CD4-positive, alpha-beta T cell treated with Interleukin-15 for 1 hour (primary cell): ENCODE measurements around the gene GOT2.
"Not testable (repeated sequence)": the region's sequence is repeated elsewhere in the genome, so short reads cannot be mapped to it uniquely, and the experiment has no call there.

Experiments used
- DNase-seq: peaks from one replicate; pipeline ENCODE4 v3.0.0-alpha.2; 2020

Gene GOT2

DNA sequence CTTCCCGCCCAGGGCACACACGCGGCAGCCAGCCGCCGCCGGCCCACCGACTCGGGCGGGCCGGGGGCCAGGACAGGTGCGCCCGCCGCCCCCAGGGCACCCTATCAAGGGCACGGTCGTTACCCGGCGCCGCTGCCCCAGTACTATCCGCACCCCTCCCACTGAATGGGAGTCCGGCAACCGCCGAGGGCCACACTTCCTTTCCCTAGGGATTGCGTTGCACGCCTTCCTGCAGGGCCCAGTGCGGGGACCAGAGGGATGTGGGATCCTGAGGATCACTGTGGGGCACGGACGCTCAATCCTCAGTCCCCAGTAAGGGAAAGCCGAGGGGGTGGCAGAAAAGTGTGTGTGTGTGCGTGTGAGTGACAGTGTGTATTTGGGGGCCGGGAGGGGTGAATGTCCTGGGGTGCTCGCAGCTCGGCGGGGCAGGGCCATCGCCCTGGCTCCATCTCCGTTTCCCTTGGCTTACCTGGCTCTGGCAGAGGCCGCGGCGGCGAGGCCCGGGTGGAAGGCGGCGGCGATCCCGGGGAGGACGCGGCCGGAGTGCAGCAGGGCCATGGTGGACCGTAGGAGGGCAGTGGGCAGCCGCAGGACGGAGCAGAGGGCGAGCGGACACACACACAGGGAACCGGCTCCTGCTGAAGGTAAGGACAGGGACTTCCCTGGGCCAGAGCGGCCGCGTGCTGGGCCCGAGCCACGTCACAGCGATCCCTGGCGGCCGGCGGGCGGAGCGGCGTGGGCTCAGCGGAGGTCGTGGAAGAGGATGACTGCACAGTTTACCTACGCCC is at the start of gene GOT2:
TSS of gene GOT2 (minus strand) at position 646 of the 788 bp plus-strand sequence. CDS start at position 558, 88 bp downstream.
- peak; percentile 80 for DNase-seq

DNA sequence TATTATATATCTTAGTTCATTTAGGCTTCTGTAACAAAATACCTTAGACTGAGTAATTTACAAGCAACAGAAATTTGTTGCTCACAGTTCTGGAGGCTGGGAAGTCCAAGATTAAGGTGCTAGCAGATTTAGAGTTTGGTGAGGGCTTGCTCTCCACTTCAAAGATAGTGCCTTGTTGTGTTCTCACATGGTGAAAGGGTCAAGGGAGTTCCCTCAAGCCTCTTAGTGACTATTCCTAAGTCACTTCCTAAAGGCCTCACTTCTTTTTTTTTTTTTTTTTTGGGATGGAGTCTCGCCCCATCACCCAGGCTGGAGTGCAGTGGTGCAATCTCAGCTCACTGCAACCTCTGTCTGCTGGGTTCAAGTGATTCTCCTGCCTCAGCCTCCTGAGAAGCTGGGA is 45.2 kb upstream of the GOT2 start:
- not testable (repeated sequence) for DNase-seq

DNA sequence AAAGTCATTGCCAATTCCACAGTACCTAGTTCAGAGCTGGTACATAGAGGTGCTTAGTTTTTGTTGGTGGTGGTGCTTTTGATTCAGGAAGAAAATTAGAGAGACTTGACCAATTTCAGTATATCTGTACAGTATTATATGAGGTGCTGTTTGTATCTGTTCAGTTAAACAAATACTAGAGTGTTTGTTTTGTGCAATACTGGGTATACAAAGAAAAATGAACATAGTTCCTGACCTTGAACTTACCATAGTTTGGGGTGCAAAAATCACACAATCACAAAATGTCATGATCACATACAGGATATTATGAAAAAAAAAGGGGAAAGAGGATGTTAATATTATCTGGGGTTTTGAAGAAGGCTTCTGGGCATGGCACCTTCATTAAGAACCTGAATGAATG is 39.8 kb upstream of the GOT2 start:
- no peak for DNase-seq

DNA sequence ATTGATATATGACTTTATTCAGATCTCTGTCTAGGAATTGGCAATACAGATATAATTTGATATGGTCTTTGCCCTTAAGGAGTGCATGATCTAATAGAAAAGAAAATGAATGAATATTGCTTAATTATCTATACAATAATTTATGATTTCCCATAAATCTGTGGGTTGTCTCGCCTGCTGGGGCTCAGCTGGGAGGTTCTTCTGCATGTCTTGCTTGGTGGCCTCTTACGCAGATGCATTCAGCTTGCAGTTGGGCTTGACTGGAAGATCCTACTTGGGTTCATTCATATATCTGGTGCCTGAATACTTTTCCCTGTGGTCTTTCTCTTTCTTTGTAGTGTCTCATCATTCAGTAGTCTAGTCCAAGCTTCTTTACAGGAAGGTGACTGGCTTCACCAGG is 34.0 kb upstream of the GOT2 start:
- DNase-seq = no peak

DNA sequence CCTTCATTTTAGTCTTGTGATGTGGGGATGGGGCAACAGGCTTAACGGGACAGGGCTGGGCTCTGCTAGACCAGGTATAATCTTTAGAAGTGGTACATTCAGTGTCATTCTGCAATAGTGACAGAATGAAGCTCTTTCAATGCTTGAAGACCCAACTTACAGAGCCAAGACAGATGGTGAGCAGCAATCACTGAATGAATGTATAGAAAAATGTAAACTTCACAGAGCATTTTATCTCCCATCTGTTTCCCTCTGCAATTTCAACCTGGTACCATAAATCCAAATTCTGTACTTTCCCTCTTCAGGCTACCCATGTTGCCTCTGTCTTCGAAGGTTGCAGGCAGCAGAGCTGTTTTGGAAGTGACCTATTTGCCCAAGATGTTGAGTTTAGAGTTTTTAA is 33.5 kb upstream of the GOT2 start:
- DNase-seq = no peak

DNA sequence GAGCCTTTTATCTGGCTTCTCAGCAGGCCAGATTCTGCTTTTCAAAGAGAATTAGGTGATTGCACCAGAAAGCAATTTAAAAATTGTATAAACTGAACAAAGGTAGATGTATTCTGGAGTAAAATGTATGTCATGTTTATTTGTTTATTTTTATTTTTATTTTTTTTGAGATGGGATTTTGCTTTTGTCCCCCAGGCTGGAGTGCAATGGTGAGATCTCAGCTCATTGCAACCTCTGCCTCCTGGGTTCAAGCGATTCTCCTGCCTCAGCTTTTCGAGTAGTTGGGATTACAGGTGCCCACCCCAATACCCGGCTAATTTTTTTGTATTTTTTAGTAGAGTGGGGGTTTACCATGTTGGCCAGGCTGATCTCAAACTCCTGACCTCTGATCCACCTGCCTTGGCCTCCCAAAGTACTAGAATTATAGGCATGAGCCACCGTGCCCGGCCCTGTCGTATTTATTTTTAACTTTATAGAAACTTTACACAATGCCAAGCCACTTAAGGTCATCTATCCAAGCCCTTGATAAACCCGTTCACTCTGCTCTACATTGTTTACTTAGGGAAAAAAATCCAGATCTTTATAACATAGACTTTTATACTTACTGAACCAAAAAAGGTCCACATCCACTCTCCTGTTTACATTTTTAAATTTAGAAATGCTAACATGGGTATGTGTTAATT is 22.7 kb upstream of the GOT2 start:
- DNase-seq = no peak

DNA sequence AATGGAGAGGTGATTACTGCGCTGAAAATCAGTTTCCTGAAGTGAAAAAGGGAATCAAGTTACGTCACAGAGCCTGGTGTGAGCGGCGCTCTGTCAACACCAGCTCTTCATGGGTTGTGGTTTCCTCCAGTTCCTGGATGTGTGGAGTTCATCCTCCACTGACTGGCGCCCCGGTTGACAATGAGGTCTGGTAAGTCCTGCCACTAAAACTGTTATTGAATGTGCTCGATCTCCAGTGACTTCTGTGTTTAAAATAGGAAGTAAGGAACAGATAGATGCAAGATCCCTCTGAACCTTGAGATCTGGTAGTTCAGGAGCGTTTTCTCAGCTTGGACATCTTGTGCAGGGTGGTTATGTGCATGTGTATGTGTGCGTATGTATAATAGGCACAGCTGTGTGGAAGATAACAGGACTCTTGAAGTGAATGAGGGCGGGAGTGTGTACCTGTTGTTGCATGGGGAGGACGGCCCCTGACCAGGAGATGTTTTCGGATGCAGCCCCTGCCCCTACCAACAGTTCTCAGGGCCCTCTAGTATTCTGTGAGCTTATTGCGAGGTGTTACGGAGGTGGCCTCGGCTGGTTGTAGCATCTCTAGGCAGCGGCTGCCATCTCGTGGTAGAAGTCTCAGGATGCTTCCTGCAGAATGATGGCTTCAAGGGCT is 22.0 kb upstream of the GOT2 start:
- peak; percentile 70 for DNase-seq

DNA sequence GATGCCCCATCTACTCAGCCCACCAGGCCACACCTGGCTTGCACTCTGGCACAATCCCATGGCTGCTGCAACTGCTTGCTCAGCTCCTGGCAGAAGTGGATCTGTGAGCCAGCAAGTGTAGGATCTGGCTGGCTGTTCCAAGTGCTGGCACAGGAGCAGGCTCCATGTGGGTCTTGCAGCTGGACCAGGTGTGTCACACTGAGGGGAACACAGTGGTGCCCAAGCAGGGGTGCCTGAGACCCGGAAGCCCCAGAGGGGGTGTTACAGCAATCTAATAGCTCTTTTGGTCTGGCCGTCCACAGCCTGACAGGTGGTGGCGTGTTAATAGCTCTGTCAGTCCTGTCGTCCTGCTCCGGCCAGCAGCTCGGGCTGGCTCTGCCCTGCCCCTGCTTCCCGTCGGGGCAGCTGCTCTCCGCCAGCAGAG is 19.6 kb upstream of the GOT2 start:
- no peak for DNase-seq

DNA sequence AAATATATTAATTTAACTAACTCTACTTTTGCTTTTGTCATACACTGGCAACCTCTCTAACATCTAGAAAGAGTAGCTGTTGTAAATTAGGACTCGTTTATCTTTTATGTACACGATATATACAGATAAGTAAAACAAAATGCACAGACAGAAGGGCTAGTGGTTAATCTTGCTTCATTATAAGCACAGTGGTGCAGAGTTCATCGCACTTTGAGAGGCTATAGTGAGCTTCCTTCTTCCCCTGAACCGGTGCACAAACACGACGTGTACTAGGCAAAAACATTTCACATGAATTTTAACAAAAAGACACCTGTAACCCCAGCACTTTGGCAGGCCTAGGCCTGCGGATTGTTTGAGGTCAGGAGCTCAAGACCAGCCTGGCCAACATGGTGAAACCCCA is 10.4 kb upstream of the GOT2 start:
- DNase-seq = no peak

DNA sequence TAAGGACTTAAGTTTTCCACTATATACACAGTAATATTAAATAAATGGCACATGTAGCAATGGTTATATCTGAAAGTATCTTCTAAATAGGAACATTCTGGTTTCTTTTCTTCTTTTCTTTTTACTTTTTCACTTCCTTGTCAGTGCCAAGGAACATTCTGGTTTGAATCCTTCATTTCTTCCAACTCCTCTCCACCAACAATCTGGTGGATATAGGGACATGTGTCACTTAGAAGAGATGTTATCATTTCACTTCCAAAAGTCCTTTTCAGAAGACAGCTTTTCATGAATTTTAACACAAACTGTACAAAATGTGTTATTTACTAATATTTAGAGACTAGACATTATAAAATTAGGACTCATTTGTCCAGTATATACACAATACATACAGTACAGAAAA is 7.9 kb upstream of the GOT2 start:
- DNase-seq = no peak

DNA sequence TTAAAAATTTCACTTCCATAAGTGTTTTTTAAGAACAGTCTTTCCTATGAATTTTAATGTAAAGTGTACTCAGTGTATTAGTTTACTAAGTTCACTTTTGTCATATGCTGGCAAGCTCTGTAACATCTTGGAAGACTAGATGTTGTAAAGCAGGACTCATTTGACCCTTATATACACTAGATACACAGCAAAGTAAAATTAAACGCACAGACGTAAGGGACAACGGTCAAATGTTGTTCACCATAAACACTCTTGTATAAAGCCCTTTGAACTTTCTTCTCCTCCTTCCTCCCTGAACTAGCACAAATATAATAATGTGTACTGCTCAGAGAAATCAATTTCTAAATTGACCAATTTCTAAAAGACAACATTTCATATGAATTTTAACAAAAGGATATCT is 7.0 kb upstream of the GOT2 start:
- no peak for DNase-seq

DNA sequence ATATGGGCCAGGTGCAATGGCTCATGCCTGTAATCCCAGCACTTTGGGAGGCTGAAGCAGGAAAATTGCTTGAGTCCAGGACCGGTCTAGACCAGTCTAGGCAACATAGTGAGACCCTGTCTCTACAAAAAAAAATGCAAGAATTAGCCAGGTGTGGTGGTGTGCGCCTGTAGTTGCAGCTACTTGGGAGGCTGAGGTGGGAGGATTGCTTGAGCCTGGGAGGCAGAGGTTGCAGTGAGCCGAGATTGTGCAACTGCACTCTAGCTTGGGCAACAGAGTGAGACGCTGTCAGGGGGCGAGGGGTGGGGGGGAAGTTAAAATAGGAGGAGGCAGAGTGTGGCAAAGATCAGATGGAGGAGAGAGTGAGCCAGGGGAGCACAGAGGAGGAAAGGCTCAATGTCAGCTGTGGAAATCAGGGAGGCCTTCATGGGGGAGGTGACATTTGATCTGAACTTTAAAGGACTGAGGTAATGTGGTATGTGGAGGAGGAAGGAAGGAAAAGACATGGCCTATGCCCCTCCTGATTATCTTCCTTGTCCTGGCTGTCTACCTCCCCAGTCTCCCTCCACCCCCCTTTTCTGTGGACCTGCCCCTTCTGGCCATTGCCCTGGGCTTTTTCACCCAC is 4.7 kb upstream of the GOT2 start:
- no peak for DNase-seq

DNA sequence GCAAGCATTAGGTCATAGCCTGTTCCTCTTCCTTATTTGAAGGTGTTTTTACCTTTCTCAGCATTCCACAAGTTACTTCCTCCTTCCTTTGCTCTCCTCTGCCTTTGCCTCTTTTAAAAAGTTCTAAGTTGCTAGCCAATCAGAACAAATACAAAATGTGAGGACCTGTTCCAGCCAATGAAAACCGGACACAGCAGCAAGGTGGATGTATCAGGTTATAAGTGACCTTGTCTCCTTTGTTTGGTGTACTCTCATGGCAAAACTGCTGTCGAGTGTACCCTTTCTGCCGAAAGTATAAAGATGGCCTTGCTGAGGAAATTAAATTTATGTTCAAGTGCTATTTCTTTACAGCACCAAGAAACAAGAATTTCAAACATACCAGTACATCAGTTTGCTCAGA is 2.2 kb upstream of the GOT2 start:
- DNase-seq = not testable (repeated sequence)

DNA sequence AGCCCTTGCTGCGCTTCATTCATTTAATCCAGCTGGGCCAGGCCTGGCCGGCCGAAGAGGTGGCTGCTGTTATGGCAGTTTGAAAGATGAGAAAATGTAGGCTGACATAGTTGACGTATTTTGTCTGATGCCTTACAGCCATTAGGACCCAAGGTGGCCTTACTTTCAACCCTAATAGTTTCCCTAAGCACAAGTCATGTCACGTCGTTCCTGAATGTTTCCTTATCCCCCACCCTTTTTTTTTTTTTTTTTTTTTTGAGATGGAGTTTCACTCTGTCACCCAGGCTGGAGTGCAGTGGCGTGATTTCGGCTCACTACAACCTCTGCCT is 307 bp upstream of the GOT2 start:
- DNase-seq = no peak

DNA sequence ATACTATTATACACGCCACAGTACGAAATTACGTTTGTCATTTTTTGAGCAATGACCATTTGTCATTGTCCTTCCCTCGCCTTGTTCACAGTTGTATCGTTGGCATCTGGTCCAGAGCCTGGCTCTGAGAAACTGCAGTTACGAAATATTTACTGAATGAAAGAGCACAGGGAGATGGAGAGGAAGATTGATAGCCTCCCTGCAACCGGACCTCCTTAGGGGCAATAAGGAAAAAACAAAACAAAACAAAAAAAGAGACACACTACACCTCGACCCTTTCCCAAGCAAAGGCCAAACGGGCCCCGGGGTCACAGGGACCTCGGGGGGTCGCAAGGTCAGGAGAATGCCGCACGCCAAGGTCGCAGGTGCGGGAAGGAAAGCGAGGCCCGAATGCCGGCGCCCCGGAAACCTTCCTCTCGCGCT is 857 bp downstream of the GOT2 start:
- DNase-seq = no peak

DNA sequence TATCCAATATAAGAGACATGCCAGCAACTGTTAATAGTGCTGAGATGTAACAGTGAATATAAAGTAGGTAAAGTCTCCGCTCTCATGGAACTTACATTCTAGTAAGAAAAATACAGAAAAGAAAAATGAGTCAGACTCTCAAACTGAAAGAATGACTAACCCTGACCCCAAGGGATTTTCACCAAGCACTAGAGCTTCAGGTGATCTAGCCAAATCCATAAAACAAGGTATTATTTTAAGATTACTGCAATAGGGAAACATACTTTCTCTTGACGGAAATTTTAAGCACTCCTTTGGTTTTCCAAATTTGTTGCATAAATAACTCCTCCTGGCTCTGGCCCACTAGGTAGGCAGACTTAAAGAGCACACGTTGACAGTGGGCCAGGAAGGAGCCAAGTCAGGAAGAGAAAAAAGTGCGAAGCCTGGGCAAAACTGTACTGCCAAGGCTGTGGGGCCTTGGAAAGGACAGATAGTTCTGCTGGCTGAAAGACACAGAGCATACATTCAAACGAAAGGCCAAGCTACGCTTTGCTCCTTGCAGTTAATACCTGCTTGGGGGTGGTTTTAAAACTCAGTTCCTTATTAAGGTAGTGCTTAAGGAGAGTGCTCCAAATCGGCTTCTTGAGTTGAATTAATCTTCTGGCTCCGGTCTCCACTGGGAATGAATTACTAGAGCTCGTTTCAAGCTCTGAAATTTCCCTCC is 1.4 kb downstream of the GOT2 start:
- DNase-seq = no peak

DNA sequence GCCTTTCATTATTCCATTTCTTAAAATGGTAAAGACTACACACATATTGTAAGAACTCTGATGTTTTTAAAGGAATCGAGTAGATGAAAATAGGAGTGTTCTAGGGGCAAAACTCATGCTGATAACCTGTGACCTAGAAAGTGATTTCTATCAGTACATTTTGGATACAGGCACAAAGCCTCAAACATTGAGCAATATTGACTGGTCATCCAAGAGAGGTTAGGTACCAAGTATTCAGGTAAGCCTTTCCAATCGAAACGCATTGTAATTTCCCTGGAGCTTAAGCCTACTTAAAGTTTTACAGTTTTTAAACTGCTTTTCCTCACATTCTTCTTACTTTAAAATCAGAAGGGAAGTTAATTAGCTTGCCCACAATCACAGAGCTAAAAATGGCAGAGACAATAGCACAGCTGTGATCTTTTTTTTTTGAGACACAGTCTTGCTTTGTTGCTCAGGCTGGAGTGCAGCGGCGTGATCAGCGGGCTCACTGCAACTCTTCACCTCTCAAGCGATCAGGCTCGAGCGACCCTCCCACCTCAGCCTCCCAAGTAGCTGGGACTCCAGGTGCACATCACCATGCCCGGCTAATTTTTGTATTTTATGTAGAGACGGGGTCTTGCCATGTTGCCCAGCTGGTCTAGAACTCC is 3.3 kb downstream of the GOT2 start:
- DNase-seq = no peak

DNA sequence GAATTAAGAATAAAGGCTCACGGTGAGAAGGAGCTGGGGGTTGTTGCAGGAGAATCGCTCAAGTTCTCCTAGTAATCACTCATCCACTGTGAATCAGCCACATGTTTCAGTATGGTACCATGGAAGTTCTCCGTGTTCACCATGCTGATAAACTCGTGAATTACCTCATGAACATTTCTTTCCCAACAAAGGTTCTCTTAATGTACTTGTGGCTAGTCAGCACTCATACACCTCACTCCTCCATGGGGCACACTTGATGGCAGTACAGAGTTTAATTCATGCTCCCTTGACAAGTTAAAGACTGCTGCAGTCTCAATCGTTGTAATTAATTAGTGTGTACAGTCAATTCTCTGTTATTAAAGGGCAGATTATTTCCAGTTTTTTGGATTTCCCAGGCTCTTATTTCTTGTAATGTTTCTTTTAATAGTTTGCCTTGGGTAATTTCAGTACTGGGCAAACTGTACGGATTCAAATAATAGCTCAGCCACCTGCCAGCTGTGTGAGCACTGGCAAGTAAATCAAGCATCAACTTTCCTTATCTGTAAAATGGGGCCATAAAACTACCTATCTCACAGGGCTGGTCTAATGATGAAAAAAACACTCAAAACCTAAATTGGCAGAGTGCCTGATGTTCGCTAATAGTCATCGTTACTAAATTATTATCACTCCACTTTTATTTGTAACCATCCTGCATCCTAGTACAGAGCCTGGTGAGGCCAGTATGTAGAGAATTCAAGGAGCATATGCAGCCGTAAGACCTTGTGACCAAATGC is 6.1 kb downstream of the GOT2 start:
- DNase-seq = no peak

DNA sequence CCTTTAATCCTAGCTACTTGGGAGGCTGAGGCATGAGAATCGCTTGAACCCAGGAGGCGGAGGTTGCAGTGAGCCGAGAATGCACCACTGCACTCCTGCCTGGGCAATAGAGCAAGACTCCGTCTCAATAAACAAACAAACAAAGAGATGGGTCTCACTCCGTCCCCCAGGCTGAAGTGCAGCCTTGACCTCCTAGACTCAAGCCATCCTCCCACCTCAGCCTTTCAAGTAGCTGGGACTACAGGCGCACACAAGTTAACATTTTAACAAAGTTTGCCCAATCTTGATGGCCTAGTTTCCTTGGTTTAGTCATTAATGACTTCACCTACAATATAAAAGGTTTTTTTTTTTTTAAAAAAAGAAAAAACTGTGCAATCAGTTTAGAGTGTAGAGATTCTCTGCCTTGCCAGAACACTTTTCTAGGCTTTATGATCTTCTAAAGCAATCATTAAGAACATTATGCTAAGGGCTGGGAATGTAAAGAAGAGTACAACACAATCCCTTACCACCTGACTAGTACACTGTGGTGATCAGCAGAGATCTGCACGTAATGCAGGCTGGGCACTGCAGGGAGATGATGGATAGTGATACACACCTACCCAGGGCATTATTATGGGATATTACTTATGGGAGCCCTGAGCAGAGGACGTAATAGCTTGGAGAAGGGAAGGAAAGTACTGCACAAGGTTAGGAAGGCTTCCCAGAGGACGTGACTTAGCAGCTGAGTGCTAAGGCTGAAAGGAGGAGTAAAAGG is 6.9 kb downstream of the GOT2 start:
- no peak for DNase-seq

DNA sequence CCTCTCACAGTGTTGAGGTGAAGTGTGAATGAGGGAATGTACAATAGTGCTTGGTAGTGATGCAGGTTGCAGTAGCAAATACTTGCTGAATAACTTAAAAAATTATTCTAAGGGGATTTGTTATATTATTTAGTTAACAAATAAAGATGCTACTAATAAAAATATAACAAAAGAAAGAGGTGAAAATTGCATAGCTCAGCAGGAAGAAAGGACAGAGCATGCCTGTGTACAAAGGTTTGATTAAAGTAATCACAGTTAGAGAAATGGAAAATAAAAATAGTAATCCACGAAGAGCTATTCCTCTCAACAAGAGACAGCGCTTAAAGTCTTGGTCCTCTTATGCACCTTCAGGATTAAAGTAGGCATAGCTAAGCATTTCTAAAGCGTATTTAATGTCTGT is 11.0 kb downstream of the GOT2 start:
- DNase-seq = no peak

DNA sequence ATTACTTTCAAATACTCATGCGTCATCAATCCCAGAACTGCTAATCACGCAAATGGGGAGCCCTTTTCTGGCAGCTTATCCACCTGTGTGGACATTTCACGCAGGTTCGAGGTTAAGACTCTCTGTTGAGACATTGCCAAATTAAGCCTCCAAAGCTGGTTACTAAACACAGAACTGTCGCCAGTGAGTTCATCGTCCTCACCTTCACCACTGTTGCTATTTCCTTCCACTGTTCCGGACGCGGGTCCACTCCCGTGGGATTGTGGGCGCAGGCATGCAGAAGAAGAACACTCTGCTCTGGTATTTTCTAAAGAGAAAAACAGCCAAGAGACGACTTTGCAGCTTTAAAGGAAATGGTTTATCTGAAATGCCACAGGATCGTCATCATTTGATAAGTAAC is 16.1 kb downstream of the GOT2 start:
- no peak for DNase-seq
